SK-N-SH treated with all-trans-retinoic acid at 6 μM for 48 hours (cell line): ENCODE data around the gene IMP4.

Experiments
- ATAC-seq: fragments of 200-7000 bp; cut with Tn5 transposase; 3 replicates; pipeline ENCODE4 v1.9.1; 2020; ENCODE audit warnings: mild to moderate bottlenecking, moderate library complexity
- ARNTL ChIP-seq: fragments of 450-650 bp; formaldehyde crosslinking; IDR thresholded peaks from 2 replicates; pipeline ENCODE4 v1.5.0; 2020; ENCODE audit warnings: low read depth, mild to moderate bottlenecking, moderate library complexity, borderline replicate concordance
- ISL1 ChIP-seq: fragments of 250-450 bp; sonication (Bioruptor Pico); IDR thresholded peaks from 2 replicates; pipeline ENCODE4 v2.1.2; 2022; ENCODE audit warnings: mild to moderate bottlenecking, moderate library complexity
- PPARA ChIP-seq: fragments of 250-450 bp; sonication (Bioruptor Pico); IDR thresholded peaks from 2 replicates; pipeline ENCODE4 v1.5.0; 2020; ENCODE audit warnings: mild to moderate bottlenecking, borderline replicate concordance
- SNAI2 ChIP-seq: fragments of 250-450 bp; sonication (Bioruptor Pico); IDR thresholded peaks from 2 replicates; pipeline ENCODE4 v1.5.0; 2020; ENCODE audit warnings: mild to moderate bottlenecking, moderate library complexity
- ZC3H10 ChIP-seq: fragments of 250-450 bp; sonication (Bioruptor Pico); IDR thresholded peaks from 2 replicates; pipeline ENCODE4 v1.5.1; 2021; ENCODE audit warnings: mild to moderate bottlenecking, moderate library complexity
- ZFP3 ChIP-seq: fragments of 250-450 bp; sonication (Bioruptor Pico); IDR thresholded peaks from 2 replicates; pipeline ENCODE4 v1.5.0; 2020; ENCODE audit warnings: mild to moderate bottlenecking, moderate library complexity
- TF ChIP-seq, protein P1 (sequence below): fragments of 250-450 bp; sonication (Bioruptor Pico); IDR thresholded peaks from 2 replicates; pipeline ENCODE4 v1.5.1; 2021; ENCODE audit warnings: mild to moderate bottlenecking, moderate library complexity
- TF ChIP-seq, protein P2 (sequence below): fragments of 250-450 bp; sonication (Bioruptor Pico); IDR thresholded peaks from 2 replicates; pipeline ENCODE4 v1.8.0; 2021; ENCODE audit warnings: low read depth, mild to moderate bottlenecking, moderate library complexity, borderline replicate concordance

Gene IMP4

GRCh38 chr2:130393318-130393910, 50.7 kb downstream of the IMP4 start:
- no peak for ATAC-seq
- TF ChIP-seq SNAI2 (CRISPR knock-in tag), result no peak
- TF ChIP-seq, protein P1, sequence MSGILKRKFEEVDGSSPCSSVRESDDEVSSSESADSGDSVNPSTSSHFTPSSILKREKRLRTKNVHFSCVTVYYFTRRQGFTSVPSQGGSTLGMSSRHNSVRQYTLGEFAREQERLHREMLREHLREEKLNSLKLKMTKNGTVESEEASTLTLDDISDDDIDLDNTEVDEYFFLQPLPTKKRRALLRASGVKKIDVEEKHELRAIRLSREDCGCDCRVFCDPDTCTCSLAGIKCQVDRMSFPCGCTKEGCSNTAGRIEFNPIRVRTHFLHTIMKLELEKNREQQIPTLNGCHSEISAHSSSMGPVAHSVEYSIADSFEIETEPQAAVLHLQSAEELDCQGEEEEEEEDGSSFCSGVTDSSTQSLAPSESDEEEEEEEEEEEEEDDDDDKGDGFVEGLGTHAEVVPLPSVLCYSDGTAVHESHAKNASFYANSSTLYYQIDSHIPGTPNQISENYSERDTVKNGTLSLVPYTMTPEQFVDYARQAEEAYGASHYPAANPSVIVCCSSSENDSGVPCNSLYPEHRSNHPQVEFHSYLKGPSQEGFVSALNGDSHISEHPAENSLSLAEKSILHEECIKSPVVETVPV (CRISPR knock-in tag), result no peak
- TF ChIP-seq ZC3H10 (CRISPR knock-in tag), result no peak
- no peak for TF ChIP-seq PPARA (CRISPR knock-in tag)
- no peak for TF ChIP-seq ISL1
- no peak for TF ChIP-seq ZFP3 (CRISPR knock-in tag)
- TF ChIP-seq, protein P2, sequence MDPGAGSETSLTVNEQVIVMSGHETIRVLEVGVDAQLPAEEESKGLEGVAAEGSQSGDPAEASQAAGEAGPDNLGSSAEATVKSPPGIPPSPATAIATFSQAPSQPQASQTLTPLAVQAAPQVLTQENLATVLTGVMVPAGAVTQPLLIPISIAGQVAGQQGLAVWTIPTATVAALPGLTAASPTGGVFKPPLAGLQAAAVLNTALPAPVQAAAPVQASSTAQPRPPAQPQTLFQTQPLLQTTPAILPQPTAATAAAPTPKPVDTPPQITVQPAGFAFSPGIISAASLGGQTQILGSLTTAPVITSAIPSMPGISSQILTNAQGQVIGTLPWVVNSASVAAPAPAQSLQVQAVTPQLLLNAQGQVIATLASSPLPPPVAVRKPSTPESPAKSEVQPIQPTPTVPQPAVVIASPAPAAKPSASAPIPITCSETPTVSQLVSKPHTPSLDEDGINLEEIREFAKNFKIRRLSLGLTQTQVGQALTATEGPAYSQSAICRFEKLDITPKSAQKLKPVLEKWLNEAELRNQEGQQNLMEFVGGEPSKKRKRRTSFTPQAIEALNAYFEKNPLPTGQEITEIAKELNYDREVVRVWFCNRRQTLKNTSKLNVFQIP (CRISPR knock-in tag), result no peak
- no peak for TF ChIP-seq ARNTL (CRISPR knock-in tag)
- TF ChIP-seq, all 23 proteins: peak for 0
